HG03097 (cell line): Measurements from ENCODE around the gene PREX1.
A peak's percentile ranks its signal among the peaks of the same experiment; 100 is the strongest.

Experiments used
- ATAC-seq: cut with Tn5 transposase; IDR thresholded peaks from one replicate; pipeline ENCODE4 v1.9.1; 2021; ENCODE audit not compliant: unreplicated experiment, low FRiP score

PREX1 gene

GRCh38 chr20:48740292-48740649, 87.5 kb downstream of the PREX1 start:
- no peak for ATAC-seq

GRCh38 chr20:48739395-48740291, 88.2 kb downstream of the PREX1 start:
- ATAC-seq = no peak

- peak; percentile 50 for ATAC-seq
Observed at GRCh38 chr20:48738399-48739304, 89.1 kb downstream of the PREX1 start.

GRCh38 chr20:48738094-48738398, 89.8 kb downstream of the PREX1 start:
- ATAC-seq = no peak

- ATAC-seq = no peak
Observed at GRCh38 chr20:48737434-48738093, 90.2 kb downstream of the PREX1 start.

GRCh38 chr20:48736636-48737035, 91.2 kb downstream of the PREX1 start:
- ATAC-seq = no peak

GRCh38 chr20:48736231-48736630, 91.6 kb downstream of the PREX1 start:
- ATAC-seq = no peak

GRCh38 chr20:48735112-48735511, 92.7 kb downstream of the PREX1 start:
- ATAC-seq = no peak

- no peak for ATAC-seq
Observed at GRCh38 chr20:48734104-48734749, 93.6 kb downstream of the PREX1 start.

- ATAC-seq = no peak
Observed at GRCh38 chr20:48733296-48733790, 94.5 kb downstream of the PREX1 start.

GRCh38 chr20:48732081-48732829, 95.5 kb downstream of the PREX1 start:
- no peak for ATAC-seq

- no peak for ATAC-seq
Observed at GRCh38 chr20:48731536-48731935, 96.3 kb downstream of the PREX1 start.

GRCh38 chr20:48730977-48731376, 96.8 kb downstream of the PREX1 start:
- no peak for ATAC-seq

GRCh38 chr20:48729538-48729937, 98.3 kb downstream of the PREX1 start:
- ATAC-seq = no peak

GRCh38 chr20:48728042-48728825, 99.6 kb downstream of the PREX1 start:
- no peak for ATAC-seq

- no peak for ATAC-seq
Observed at GRCh38 chr20:48727226-48727625, 100.6 kb downstream of the PREX1 start.

- no peak for ATAC-seq
Observed at GRCh38 chr20:48725555-48725991, 102.2 kb downstream of the PREX1 start.

GRCh38 chr20:48724891-48725554, 102.8 kb downstream of the PREX1 start:
- no peak for ATAC-seq
